ENCODE measurements around the gene SH3PXD2A.

GRCh38 chr10:103890194-103890658 lies 34.9 kb upstream of the SH3PXD2A start:
- TF ChIP-seq CTCF (conservative IDR thresholded peaks at IDR 0.05; ENCODE audit: low read depth in 2 of 2), result no peak
- no peak for TF ChIP-seq EZH2 (IDR thresholded peaks at IDR 0.05; ENCODE audit: low read depth, unreplicated experiment)
- TF ChIP-seq STAT1 (IDR thresholded peaks at IDR 0.05; ENCODE audit: unreplicated experiment), result no peak
- no peak for TF ChIP-seq POLR2AphosphoS5 (IDR thresholded peaks at IDR 0.05; ENCODE audit: low read depth)
- no peak for TF ChIP-seq ETS1 (IDR thresholded peaks at IDR 0.05)
- no peak for TF ChIP-seq JUNB (IDR thresholded peaks at IDR 0.05; ENCODE audit: unreplicated experiment)
- no peak for TF ChIP-seq REST (IDR thresholded peaks at IDR 0.05; ENCODE audit: unreplicated experiment)
- no peak for TF ChIP-seq EZH2phosphoT487 (IDR thresholded peaks at IDR 0.05; ENCODE audit: unreplicated experiment)
- no peak for TF ChIP-seq NANOG (IDR thresholded peaks at IDR 0.05; ENCODE audit: borderline replicate concordance)
- TF ChIP-seq CREB1 (CRISPR knock-in tag; IDR thresholded peaks at IDR 0.05; ENCODE audit: low read depth), result no peak
